Spinal cord (tissue), 10 donors: Measurements from ENCODE around the gene BRCA1. TPM values are rescaled to one million over a fixed set of nuclear protein-coding genes. Genes with fewer than 3 reads are reported as not detected.
"Not testable (repeated sequence)": the region's sequence is repeated elsewhere in the genome, so short reads cannot be mapped to it uniquely, and the experiment has no call there.

ENCODE experiments used
- DNase-seq, 6 donors: peaks; one replicate each; pipeline versions ENCODE4 v3.0.0 to v3.0.0-alpha.2; 2013 to 2015; ENCODE audit warnings: low spot score in 6 of 6, low read depth in 4 of 6
- H3K27ac ChIP-seq: one replicate; pipeline ENCODE4 v1.5.1; 2013; ENCODE audit warnings: low read depth, low read length, control low read depth
- H3K27me3 ChIP-seq: one replicate; pipeline ENCODE4 v1.6.1; 2013; ENCODE audit warnings: low read length; ENCODE audit not compliant: control insufficient read depth, insufficient read depth
- H3K36me3 ChIP-seq: one replicate; pipeline ENCODE4 v1.6.1; 2013; ENCODE audit warnings: low read length; ENCODE audit not compliant: control insufficient read depth, insufficient read depth
- H3K4me1 ChIP-seq: one replicate; pipeline ENCODE4 v1.6.1; 2013; ENCODE audit warnings: low read length; ENCODE audit not compliant: control insufficient read depth, insufficient read depth
- H3K4me3 ChIP-seq: one replicate; pipeline ENCODE4 v1.5.1; 2013; ENCODE audit warnings: low read depth, low read length, control low read depth
- H3K9me3 ChIP-seq: one replicate; pipeline ENCODE4 v1.6.1; 2013; ENCODE audit warnings: low read length; ENCODE audit not compliant: control insufficient read depth, insufficient read depth
- WGBS: methylation state at CpG from one replicate; pipeline ENCODE4 v1.1.5; 2013; ENCODE audit warnings: missing lambda C conversion rate; ENCODE audit not compliant: insufficient coverage; 5-methylcytosine and 5-hydroxymethylcytosine counted together
- polyA plus RNA-seq, 2 donors: library from polyadenylated mRNA; unstranded; fragments of 120-200 nt; gene quantifications; one replicate each; pipeline ENCODE4 v1.2.1, GENCODE V29; 2013; ENCODE audit not compliant: insufficient read length in 2 of 2
- total RNA-seq, 2 donors: library from RNA; depleted of rRNA in 1 of 2; stranded (reverse); fragments of 120-200 nt in 1 of 2; fragments of >200 nt in 1 of 2; gene quantifications; one replicate each; pipeline versions ENCODE4 v1.2.3 to v1.2.4, GENCODE V29; 2013 to 2014
- donor health status: healthy.

BRCA1 gene
- total and polyA plus RNA-seq, 4 donors: 8.5 to 16.2 (median 10.4) TPM

GRCh38 chr17:43011728-43012472, 113.3 kb downstream of the BRCA1 start:
- no peak overlapping the region for H3K27ac ChIP-seq
- H3K4me1 ChIP-seq: peaks cover 25% of the 10 kb centered on the region
- H3K4me3 ChIP-seq: no peak overlapping the region
- H3K27me3 ChIP-seq: no peaks in the 10 kb centered on the region
- peaks cover 45% of the 10 kb centered on the region for H3K36me3 ChIP-seq
- no peak for DNase-seq
- WGBS: 83% methylated on average over 15 of the region's 15 CpGs
- no peaks in the 10 kb centered on the region for H3K9me3 ChIP-seq

- no peak overlapping the region for H3K27ac ChIP-seq
- 79% methylated on average over 3 of the region's 5 CpGs for WGBS
- H3K36me3 ChIP-seq: peaks cover 38% of the 10 kb centered on the region
- no peaks in the 10 kb centered on the region for H3K9me3 ChIP-seq
- H3K27me3 ChIP-seq: no peaks in the 10 kb centered on the region
- no peak for DNase-seq
- peaks cover 26% of the 10 kb centered on the region for H3K4me1 ChIP-seq
- no peak overlapping the region for H3K4me3 ChIP-seq
Observed at GRCh38 chr17:43010667-43011308, 114.4 kb downstream of the BRCA1 start.

DNA sequence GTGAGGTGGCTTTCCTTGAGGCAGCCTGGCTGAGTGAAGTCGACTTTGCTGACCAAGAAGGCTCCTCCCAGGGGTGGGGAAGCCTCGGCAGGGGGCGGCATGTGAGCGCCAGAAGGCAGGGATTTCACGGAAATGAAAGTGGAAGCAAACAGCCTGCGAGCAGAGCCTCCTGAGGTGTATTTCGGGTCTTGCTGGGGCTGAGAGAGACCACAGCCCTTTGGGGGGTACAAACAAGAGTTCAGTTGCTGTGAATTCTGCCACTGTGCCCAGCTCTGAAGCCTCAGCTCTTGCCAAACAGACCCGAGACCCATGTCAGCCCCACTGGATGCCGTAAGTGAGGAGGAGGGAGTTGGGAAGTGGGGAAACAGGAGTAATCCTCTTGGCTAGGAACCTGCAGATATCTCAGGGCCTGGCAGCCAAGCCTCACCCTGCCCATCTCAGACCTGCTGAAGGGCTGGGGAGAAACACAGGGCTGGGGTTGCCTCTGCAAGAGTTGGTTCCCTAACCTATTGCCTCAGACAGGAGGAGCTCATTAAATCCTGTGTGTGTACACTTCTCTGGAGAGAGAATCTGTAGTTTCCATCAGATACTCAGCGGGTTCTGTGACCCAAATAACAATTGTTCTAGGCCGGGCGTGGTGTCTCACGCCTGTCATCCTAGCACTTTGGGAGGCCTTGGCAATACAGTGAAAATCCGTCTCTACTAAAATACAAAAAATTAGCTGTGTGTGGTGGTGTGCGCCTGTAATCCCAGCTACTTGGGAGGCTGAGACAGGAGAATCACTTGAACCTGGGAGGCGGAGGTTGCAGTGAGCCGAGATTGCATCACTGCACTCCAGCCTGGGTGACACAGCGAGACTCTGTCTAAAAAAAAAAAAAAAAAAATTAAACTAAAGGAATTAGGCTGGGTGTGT, 118.3 kb downstream of the BRCA1 start, which contains the start of gene IFI35:
TSS of gene IFI35 (plus strand) at position 146 of the 913 bp plus-strand sequence. CDS start at position 310, 164 bp downstream.
- peaks cover 9% of the 10 kb centered on the region for H3K4me1 ChIP-seq
- WGBS: 30% methylated on average over 9 of the region's 18 CpGs
- peak within 1 kb of the TSS; percentile 61 for H3K4me3 ChIP-seq
- H3K36me3 ChIP-seq: peaks cover 38% of the 10 kb centered on the region
- peak in 2 of 6 donors; percentile 66 to 81 for DNase-seq
- no peaks in the 10 kb centered on the region for H3K27me3 ChIP-seq
- peak within 1 kb of the TSS; percentile 87 for H3K27ac ChIP-seq
- no peaks in the 10 kb centered on the region for H3K9me3 ChIP-seq

- Histone ChIP-seq H3K36me3 (peaks cover 53% of the 10 kb centered on the region), H3K9me3 (no peaks in the 10 kb centered on the region), H3K27ac (no peak overlapping the region), H3K4me1 (peaks cover 15% of the 10 kb centered on the region), H3K27me3 (no peaks in the 10 kb centered on the region), H3K4me3 (no peak overlapping the region)
- DNase-seq: no peak
- 81% methylated on average over 3 of the region's 5 CpGs for WGBS
Observed at GRCh38 chr17:43003542-43004172, 121.5 kb downstream of the BRCA1 start.

GRCh38 chr17:43000894-43001293, 124.3 kb downstream of the BRCA1 start:
- not testable (repeated sequence) for H3K27me3 ChIP-seq, H3K4me1 ChIP-seq, H3K4me3 ChIP-seq, H3K9me3 ChIP-seq, DNase-seq, H3K27ac ChIP-seq
- peaks cover 51% of the 10 kb centered on the region for H3K36me3 ChIP-seq
- WGBS: 98% methylated on average over 13 of the region's 13 CpGs

- Histone ChIP-seq H3K27ac (peak overlapping the region; percentile 95), H3K27me3 (no peaks in the 10 kb centered on the region), H3K4me3 (peak overlapping the region; percentile 82), H3K9me3 (no peaks in the 10 kb centered on the region), H3K4me1 (peaks cover 9% of the 10 kb centered on the region), H3K36me3 (peaks cover 40% of the 10 kb centered on the region)
- 54% methylated on average over 5 of the region's 10 CpGs for WGBS
- DNase-seq: no peak
Observed at GRCh38 chr17:42999003-42999525, 126.1 kb downstream of the BRCA1 start.

GRCh38 chr17:42997984-42998938, 126.9 kb downstream of the BRCA1 start, which contains the start of gene RPL27:
TSS of gene RPL27 (plus strand) at chr17:42998419. CDS start at chr17:42998751, 332 bp downstream.
- Histone ChIP-seq H3K27ac (peak within 1 kb of the TSS; percentile 95), H3K4me1 (peaks cover 9% of the 10 kb centered on the region), H3K4me3 (peak within 1 kb of the TSS; percentile 82), H3K36me3 (peaks cover 32% of the 10 kb centered on the region), H3K27me3 (no peaks in the 10 kb centered on the region), H3K9me3 (no peaks in the 10 kb centered on the region)
- 0% methylated on average over 43 of the region's 49 CpGs for WGBS
- DNase-seq: peak; percentile 98 to 100 (median 99)

DNA sequence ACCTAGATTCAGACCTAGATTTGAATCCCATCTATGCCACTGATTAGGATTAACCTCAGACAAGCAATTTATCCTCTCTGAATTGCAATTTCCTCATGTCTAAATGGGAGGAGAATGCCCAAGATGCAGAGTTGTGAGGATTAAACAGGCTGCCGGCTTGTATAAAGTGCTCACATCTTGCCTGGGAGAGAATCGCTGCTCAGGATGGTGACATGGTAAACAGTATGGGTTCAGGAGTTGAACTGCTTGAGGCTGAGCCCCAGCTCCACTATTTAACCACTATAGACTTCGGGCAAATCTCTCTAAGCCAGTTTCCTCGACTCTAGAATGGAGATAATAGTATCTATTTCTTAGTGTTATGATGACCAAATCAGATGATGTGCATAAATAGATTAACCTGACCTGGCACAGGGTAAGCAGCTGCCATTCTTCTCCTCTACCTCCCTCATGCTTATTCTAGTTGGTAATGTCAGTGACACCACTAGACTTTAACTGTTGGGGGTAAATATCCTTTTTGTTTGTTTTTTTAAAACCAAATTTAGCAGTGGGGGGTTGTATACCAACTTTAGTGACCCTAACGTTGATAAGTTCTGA, 127.7 kb downstream of the BRCA1 start:
- Histone ChIP-seq H3K9me3 (no peaks in the 10 kb centered on the region), H3K36me3 (peaks cover 31% of the 10 kb centered on the region), H3K4me3 (peak overlapping the region; percentile 22), H3K4me1 (peaks cover 9% of the 10 kb centered on the region), H3K27me3 (no peaks in the 10 kb centered on the region), H3K27ac (peak overlapping the region; percentile 80)
- WGBS: 0% methylated on average over 1 of the region's 5 CpGs
- DNase-seq: no peak
